ENCODE results near the gene NSUN6. TPM values are rescaled to one million over a fixed set of nuclear protein-coding genes. Genes with fewer than 3 reads are reported as not detected.

The NSUN6 gene
- total and polyA plus RNA-seq, 10 of the 15 experiments (the other 5 are each of a cell fraction or from before 2014, with no cell fraction given): 10.2 to 25.0 (median 15.6) TPM

GRCh38 chr10:18659125-18659818 is 7.9 kb upstream of the NSUN6 start, which contains the start of gene ARL5B (continued):
- peak; percentile 78 for TF ChIP-seq SPI1 (IDR thresholded peaks at IDR 0.05; ENCODE audit: borderline replicate concordance, insufficient read depth, low read depth, low read length)
- no peak for TF ChIP-seq CHD1 (IDR thresholded peaks at IDR 0.05; ENCODE audit: low read depth, low read length)
- no peak; the same call in 1 of the 2 replicates for TF ChIP-seq ZNF687 (IDR thresholded peaks at IDR 0.05)
- TF ChIP-seq MEF2A (IDR thresholded peaks at IDR 0.05; ENCODE audit: insufficient read depth, low read depth, low read length): 0 out of 2 replicates have a peak, but pooled peaks have one; percentile 67
- peak; percentile 90 for TF ChIP-seq POLR2A (IDR thresholded peaks at IDR 0.05; ENCODE audit: low read depth, low read length)
- peak; percentile 98 for TF ChIP-seq ELK1 (IDR thresholded peaks at IDR 0.05; ENCODE audit: low read depth, low read length)
- no peak for TF ChIP-seq ZNF622 (IDR thresholded peaks at IDR 0.05)
- no peak for TF ChIP-seq ASH2L (IDR thresholded peaks at IDR 0.05; ENCODE audit: borderline replicate concordance, low read depth)
- TF ChIP-seq USF2 (IDR thresholded peaks at IDR 0.05; ENCODE audit: borderline replicate concordance, low read depth, low read length): no peak
- no peak for TF ChIP-seq NFYA (IDR thresholded peaks at IDR 0.05; ENCODE audit: borderline replicate concordance, low read depth, low read length)
- TF ChIP-seq CREB1 (IDR thresholded peaks at IDR 0.05; ENCODE audit: low read depth): peak; percentile 94
- peak; percentile 100 for TF ChIP-seq IKZF1 (conservative IDR thresholded peaks at IDR 0.05)
- peak; percentile 92 for TF ChIP-seq LARP7 (IDR thresholded peaks at IDR 0.05)
- TF ChIP-seq STAT1 (conservative IDR thresholded peaks at IDR 0.05): 0 out of 2 replicates have a peak, but pooled peaks have one; percentile 38
- 0 out of 2 replicates have a peak, but pooled peaks have one; percentile 58 for TF ChIP-seq NR2F1 (conservative IDR thresholded peaks at IDR 0.05)
- no peak for TF ChIP-seq RB1 (IDR thresholded peaks at IDR 0.05; ENCODE audit: borderline replicate concordance)
- TF ChIP-seq PML (IDR thresholded peaks at IDR 0.05; ENCODE audit: low read length): peak; percentile 79
- TF ChIP-seq YY1 (IDR thresholded peaks at IDR 0.05; ENCODE audit: low read depth, low read length): peak; percentile 37; the same call in 1 of the 2 replicates
- no peak for TF ChIP-seq HDAC2 (IDR thresholded peaks at IDR 0.05)
- TF ChIP-seq ATF7 (IDR thresholded peaks at IDR 0.05; ENCODE audit: low read depth): peak; percentile 94
- peak; percentile 85 for TF ChIP-seq FOXM1 (IDR thresholded peaks at IDR 0.05; ENCODE audit: low read depth, low read length)
- TF ChIP-seq NKRF (conservative IDR thresholded peaks at IDR 0.05): peak; percentile 77
- peak; percentile 65; the same call in 1 of the 2 replicates for TF ChIP-seq CBX5 (IDR thresholded peaks at IDR 0.05; ENCODE audit: low read depth)
- TF ChIP-seq SIN3A (IDR thresholded peaks at IDR 0.05; ENCODE audit: low read depth, low read length): no peak; the same call in 1 of the 2 replicates

All from GM12878 (cell line).